Endothelial cell of umbilical vein (primary cell): Measurements from ENCODE around the gene TARBP1. TPM values are rescaled to one million over a fixed set of nuclear protein-coding genes. Genes with fewer than 3 reads are reported as not detected.

Experiments
- BruUV-seq: library from RNA; stranded (reverse); fragments of 400-500 nt; replicated peaks from 2 replicates; lab custom pipeline; 2021; lab: Mats Ljungman, UMichigan
- CTCF ChIA-PET: fragments of 300-600, 350-600 bp; sonication (Branson Sonifier 250); formaldehyde crosslinking; loops from one replicate; lab custom pipeline; 2021; ENCODE audit warnings: antibody characterized with exemption, inconsistent platforms; lab: Charles Lee
- POLR2A ChIA-PET: fragments of 300-600, 350-600 bp; sonication (Branson Sonifier 250); formaldehyde crosslinking; loops from one replicate; lab custom pipeline; 2021; ENCODE audit warnings: antibody characterized with exemption, inconsistent platforms; lab: Charles Lee
- DNase-seq: peaks from one replicate; pipeline ENCODE4 v3.0.0-alpha.2; 2011; ENCODE audit warnings: low read depth, low spot score
- FAIRE-seq: peaks from 2 replicates; lab custom pipeline; 2011; peaks lifted over from hg19 to GRCh38; lab: Jason Lieb, UNC
- H2AFZ ChIP-seq: 2 replicates; pipeline ENCODE4 v1.6.0; 2012; ENCODE audit warnings: low read depth, low read length, control low read depth, inconsistent platforms
- H3K27ac ChIP-seq: 2 replicates; pipeline ENCODE4 v1.5.1; 2011; ENCODE audit warnings: low read depth, mild to moderate bottlenecking, control low read depth, low read length, moderate library complexity; ENCODE audit not compliant: insufficient read depth
- H3K27me3 ChIP-seq, 2 experiments: 2 replicates each; pipeline versions ENCODE4 v1.6.0 to v1.6.1; 2011; ENCODE audit warnings: low read length in 2 of 2, mixed read lengths in 1 of 2; ENCODE audit not compliant: control insufficient read depth in 2 of 2, insufficient read depth in 2 of 2
- H3K36me3 ChIP-seq, 2 experiments: 2 replicates in 1 of 2; 3 replicates in 1 of 2; pipeline ENCODE4 v1.5.1; 2011; ENCODE audit warnings: low read length in 2 of 2, mild to moderate bottlenecking in 1 of 2, moderate library complexity in 1 of 2; ENCODE audit not compliant: control insufficient read depth in 2 of 2, insufficient read depth in 2 of 2; ENCODE audit errors: extremely low read depth in 1 of 2
- H3K4me1 ChIP-seq: 3 replicates; pipeline ENCODE4 v1.5.1; 2011; ENCODE audit warnings: mild to moderate bottlenecking, low read length; ENCODE audit not compliant: control insufficient read depth, insufficient read depth; ENCODE audit errors: extremely low read depth
- H3K4me2 ChIP-seq: 2 replicates; pipeline ENCODE4 v1.6.1; 2011; ENCODE audit warnings: low read length, control low read depth, mixed read lengths; ENCODE audit not compliant: insufficient read depth
- H3K4me3 ChIP-seq, 3 experiments: fragments of 200-600 bp in 1 of 3; sonication (generic), shearing (Covaris generic) in 1 of 3; replicated peaks in 1 of 3; 2 replicates each; pipeline ENCODE4 v1.5.1; 2011 to 2016; ENCODE audit warnings: control low read depth in 3 of 3, low read length in 3 of 3, mild to moderate bottlenecking in 2 of 3, inconsistent platforms in 1 of 3, low read depth in 1 of 3, moderate library complexity in 1 of 3; ENCODE audit not compliant: insufficient read depth in 1 of 3
- H3K79me2 ChIP-seq: 2 replicates; pipeline ENCODE4 v1.6.0; 2012; ENCODE audit warnings: low read length, inconsistent platforms; ENCODE audit not compliant: control insufficient read depth, insufficient read depth
- H3K9ac ChIP-seq: replicated peaks from 2 replicates; pipeline ENCODE3; 2011; ENCODE audit warnings: low read length, control low read depth; ENCODE audit not compliant: insufficient read depth; ENCODE audit errors: extremely low read depth
- H3K9me1 ChIP-seq: replicated peaks from 3 replicates; pipeline ENCODE4 v1.6.0; 2011; ENCODE audit warnings: mild to moderate bottlenecking, low read length; ENCODE audit not compliant: control insufficient read depth, insufficient read depth; ENCODE audit errors: extremely low read depth
- H3K9me3 ChIP-seq: replicated peaks from 2 replicates; pipeline ENCODE4 v1.5.1; 2012; ENCODE audit warnings: low read length, inconsistent platforms; ENCODE audit not compliant: control insufficient read depth, insufficient read depth
- H4K20me1 ChIP-seq: replicated peaks from 2 replicates; pipeline ENCODE3; 2011; ENCODE audit warnings: mild to moderate bottlenecking, low read length; ENCODE audit not compliant: control insufficient read depth, insufficient read depth; ENCODE audit errors: extremely low read depth
- CTCF ChIP-seq, 2 donors: IDR thresholded peaks; 1 replicate in 1 of 2; 2 replicates in 1 of 2; pipeline ENCODE4 v1.5.1; 2011; ENCODE audit warnings: low read length in 2 of 2, mild to moderate bottlenecking in 2 of 2, moderate library complexity in 2 of 2, control low read depth in 1 of 2, inconsistent platforms in 1 of 2, low read depth in 1 of 2; ENCODE audit not compliant: insufficient read depth in 1 of 2; ENCODE audit errors: extremely low read depth in 1 of 2
- FOS ChIP-seq: IDR thresholded peaks from 2 replicates; pipeline ENCODE4 v1.6.1; 2011; ENCODE audit warnings: mild to moderate bottlenecking, low read length, moderate library complexity, borderline replicate concordance; ENCODE audit not compliant: insufficient read depth
- JUN ChIP-seq: IDR thresholded peaks from 2 replicates; pipeline ENCODE4 v1.6.1; 2011; ENCODE audit warnings: borderline replicate concordance, low read depth; ENCODE audit not compliant: insufficient read length, insufficient read depth
- MYC ChIP-seq: IDR thresholded peaks from one replicate; pipeline ENCODE4 v1.6.1; 2011; ENCODE audit warnings: mild to moderate bottlenecking, low read depth, low read length
- POLR2A ChIP-seq: IDR thresholded peaks from 2 replicates; pipeline ENCODE4 v1.6.1; 2012; ENCODE audit warnings: low read depth, mild to moderate bottlenecking, control low read depth, low read length
- POLR2AphosphoS5 ChIP-seq: IDR thresholded peaks from 2 replicates; pipeline ENCODE4 v1.6.1; 2012; ENCODE audit warnings: low read depth, mild to moderate bottlenecking, control low read depth, low read length, moderate library complexity; ENCODE audit not compliant: insufficient read depth
- dilution Hi-C: fragments of 300-500 bp; cut with MboI; formaldehyde crosslinking; loops from one replicate; pipeline ENCODE4 v1.15.0; 2019; ENCODE audit warnings: low sequenced_read_pairs; ENCODE audit not compliant: extremely low pct_ligation_motif_present
- intact Hi-C: fragments of 100-400 bp; cut with micrococcal nuclease; formaldehyde crosslinking; loops from one replicate; pipeline ENCODE4 v1.10.0; 2022
- polyA plus RNA-seq, 4 experiments: library from polyadenylated mRNA; depleted of rRNA in 3 of 4; stranded (reverse) in 3 of 4; unstranded in 1 of 4; fragments of >200 nt; gene quantifications; 2 replicates each; pipeline versions ENCODE4 v1.2.1 to v1.2.3, GENCODE V29; 2011 to 2012; ENCODE audit warnings: missing spikeins in 1 of 4
- total RNA-seq: library from RNA; stranded (reverse); gene quantifications from 2 replicates; pipeline ENCODE4 v1.2.3, GENCODE V29; 2021

Gene TARBP1
- total and polyA plus RNA-seq, 2 donors (not counting 3 experiments of a cell fraction or from before 2014, with no cell fraction given), result 17.3 to 23.4 TPM

- H3K27me3 ChIP-seq, result no peaks in the 10 kb centered on the region
- no peaks in the 10 kb centered on the region for H4K20me1 ChIP-seq
- BruUV-seq, result no TSS peak
- CTCF ChIA-PET, result interaction anchor here (0.8 kb wide), 1 partner anchor 9 kb away, joined by 4 read pairs; no protein-coding TSS in a partner anchor
- POLR2A ChIA-PET, result no interaction called here
- DNase-seq (no peak), FAIRE-seq (no peak)
- intact Hi-C loops (no loop called here), dilution Hi-C loops (no loop called here)
- H3K27ac ChIP-seq, result no peak overlapping the region
- H3K9me1 ChIP-seq, result no peaks in the 10 kb centered on the region
- H3K9me3 ChIP-seq, result no peaks in the 10 kb centered on the region
- H2AFZ ChIP-seq, result no peak overlapping the region
- no peaks in the 10 kb centered on the region for H3K79me2 ChIP-seq
- H3K4me3 ChIP-seq, result no peak overlapping the region
- no peak for TF ChIP-seq CTCF (IDR thresholded peaks at IDR 0.05; ENCODE audit: extremely low read depth in 1 of 2, insufficient read depth in 1 of 2, low read depth in 1 of 2, low read length in 2 of 2)
- TF ChIP-seq MYC, result no peak
- TF ChIP-seq POLR2A, result no peak
- no peak for TF ChIP-seq FOS
- no peak for TF ChIP-seq POLR2AphosphoS5
- H3K9ac ChIP-seq, result no peak overlapping the region
- no peak overlapping the region for H3K4me2 ChIP-seq
- H3K4me1 ChIP-seq, result no peaks in the 10 kb centered on the region
- H3K36me3 ChIP-seq, result no peaks in the 10 kb centered on the region
Measured at GRCh38 chr1:234397732-234398131, 81.2 kb downstream of the TARBP1 start.

DNA sequence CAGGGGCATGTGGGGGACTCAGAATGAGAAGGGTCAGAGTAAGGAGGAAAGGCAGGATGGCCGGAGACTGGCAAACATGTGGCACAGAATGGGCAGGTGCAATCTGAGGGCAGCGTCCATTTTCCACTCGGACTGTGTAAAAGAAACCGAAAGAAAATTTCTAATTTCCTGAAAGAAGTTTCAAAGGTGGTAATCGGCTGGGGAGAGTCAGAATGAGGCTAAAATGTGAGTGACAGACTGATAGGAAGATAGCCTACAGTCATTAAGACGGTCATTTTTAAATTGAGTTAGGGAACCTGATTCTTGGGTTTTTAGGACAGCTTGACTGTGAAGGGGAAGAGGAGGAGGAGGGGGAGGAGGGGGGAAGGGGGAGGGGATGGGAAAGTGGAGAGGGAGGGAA, 82.1 kb downstream of the TARBP1 start:
- no TSS peak for BruUV-seq
- Histone ChIP-seq H3K27me3 (no peaks in the 10 kb centered on the region), H3K4me3 (no peak overlapping the region), H3K27ac (no peak overlapping the region), H3K9me3 (no peaks in the 10 kb centered on the region), H3K36me3 (no peaks in the 10 kb centered on the region), H3K4me2 (no peak overlapping the region), H2AFZ (no peak overlapping the region), H3K9me1 (no peaks in the 10 kb centered on the region), H4K20me1 (no peaks in the 10 kb centered on the region), H3K79me2 (no peaks in the 10 kb centered on the region), H3K9ac (no peak overlapping the region), H3K4me1 (no peaks in the 10 kb centered on the region)
- CTCF ChIA-PET, result no interaction called here
- intact Hi-C loops (no loop called here), dilution Hi-C loops (no loop called here)
- TF ChIP-seq JUN (no peak), FOS (no peak), MYC (no peak)
- POLR2A ChIA-PET, result no interaction called here
- FAIRE-seq (no peak), DNase-seq (no peak)
